NT2/D1 (cell line): ENCODE measurements around the gene PDK2.

ENCODE experiments used
- YY1 ChIP-seq: IDR thresholded peaks from 2 replicates; pipeline ENCODE4 v1.6.1; 2011; ENCODE audit not compliant: insufficient read length, insufficient read depth
- ZNF274 ChIP-seq: IDR thresholded peaks from 2 replicates; pipeline ENCODE4 v1.6.1; 2011; ENCODE audit warnings: mild to moderate bottlenecking, low read depth, low read length

DNA sequence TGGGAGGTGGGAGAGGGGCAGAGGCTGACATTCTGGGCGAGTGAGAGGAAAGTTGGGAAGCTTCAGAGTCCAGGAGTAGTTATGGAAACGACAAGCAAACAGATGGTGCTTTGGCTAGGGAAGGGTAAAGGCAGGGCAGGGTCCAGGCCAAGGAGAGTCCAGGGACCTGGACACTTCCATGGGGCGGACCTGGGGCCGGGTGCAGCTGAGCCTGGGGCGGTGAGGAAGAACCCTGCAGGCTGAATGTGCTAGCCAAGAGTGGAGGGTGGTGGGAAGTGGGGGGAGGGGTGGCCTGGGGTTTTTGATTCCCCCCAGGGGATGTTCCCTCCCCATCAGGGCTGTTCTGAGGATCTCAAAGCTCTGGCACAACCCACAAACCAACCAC is 52.7 kb downstream of the PDK2 start:
- TF ChIP-seq ZNF274: no peak
- no peak for TF ChIP-seq YY1
